Stimulated activated CD4-positive, alpha-beta T cell treated with anti-CD3 and anti-CD28 coated beads, Interleukin-15, amount 100 ng/mL, for 48 hours (primary cell): ENCODE measurements around the gene JPH4.

ENCODE experiments used
- DNase-seq, 2 donors: peaks; one replicate each; pipeline ENCODE4 v3.0.0-alpha.2; 2020; ENCODE audit warnings: low read depth in 2 of 2

Gene JPH4

GRCh38 chr14:23563473-23564180 is 15.0 kb downstream of the JPH4 start:
- DNase-seq: no peak

GRCh38 chr14:23562822-23563472 is 15.6 kb downstream of the JPH4 start:
- DNase-seq: peak in 1 of 2 donors; percentile 36

GRCh38 chr14:23561873-23562821 is 16.4 kb downstream of the JPH4 start:
- DNase-seq: no peak

- no peak for DNase-seq
Observed at GRCh38 chr14:23561259-23561658, 17.3 kb downstream of the JPH4 start.

GRCh38 chr14:23559926-23560520 is 18.6 kb downstream of the JPH4 start:
- no peak for DNase-seq

- DNase-seq: peak; percentile 48 to 63
Observed at GRCh38 chr14:23559010-23559925, 19.3 kb downstream of the JPH4 start.

- no peak for DNase-seq
Observed at GRCh38 chr14:23558346-23559009, 20.1 kb downstream of the JPH4 start.

- no peak for DNase-seq
Observed at GRCh38 chr14:23557946-23558345, 20.6 kb downstream of the JPH4 start.

GRCh38 chr14:23557521-23557920 is 21.1 kb downstream of the JPH4 start:
- no peak for DNase-seq

- no peak for DNase-seq
Observed at GRCh38 chr14:23556700-23557440, 21.7 kb downstream of the JPH4 start.

GRCh38 chr14:23555882-23556699 is 22.5 kb downstream of the JPH4 start, which contains the start of gene THTPA:
TSS of gene THTPA (plus strand) at chr14:23556271. CDS start at chr14:23556758, 487 bp downstream.
- peak; percentile 89 for DNase-seq

GRCh38 chr14:23555533-23555881 is 23.1 kb downstream of the JPH4 start:
- DNase-seq: no peak

- peak; percentile 47 to 72 for DNase-seq
Observed at GRCh38 chr14:23551266-23552028, 27.1 kb downstream of the JPH4 start, which contains the start of gene ZFHX2. TSS of gene ZFHX2 (minus strand) at chr14:23551765. CDS start at chr14:23535325, 16,440 bp downstream.

- no peak for DNase-seq
Observed at GRCh38 chr14:23550812-23551265, 27.8 kb downstream of the JPH4 start.

GRCh38 chr14:23550131-23550811 is 28.3 kb downstream of the JPH4 start:
- no peak for DNase-seq

- no peak for DNase-seq
Observed at GRCh38 chr14:23548351-23549318, 30.0 kb downstream of the JPH4 start.
